K562 (cell line): ENCODE data around the gene BNIP5.

Experiments used
- CREB1 ChIP-seq, 2 experiments: sonication (generic) in 1 of 2; formaldehyde crosslinking in 1 of 2; IDR thresholded peaks; 2 replicates each; pipeline versions ENCODE4 v1.6.1 to v1.8.0; 2012 to 2022; ENCODE audit warnings: inconsistent platforms in 1 of 2, mild to moderate bottlenecking in 1 of 2, missing genetic modification reagents in 1 of 2, moderate library complexity in 1 of 2
- EZH2 ChIP-seq: IDR thresholded peaks from 2 replicates; pipeline ENCODE4 v1.6.1; 2012; ENCODE audit warnings: low read depth, mild to moderate bottlenecking, inconsistent platforms, low read length, borderline replicate concordance
- TCF7 ChIP-seq: sonication (generic); IDR thresholded peaks from 2 replicates; pipeline ENCODE4 v1.6.1; 2016; ENCODE audit warnings: antibody characterized with exemption, borderline replicate concordance

GRCh38 chr6:36322591-36322990 is 14.1 kb downstream of the BNIP5 start:
- no peak for TF ChIP-seq TCF7
- no peak for TF ChIP-seq EZH2
- TF ChIP-seq CREB1 (IDR thresholded peaks at IDR 0.05), result no peak
- TF ChIP-seq CREB1 (CRISPR knock-in tag; IDR thresholded peaks at IDR 0.05), result no peak
